Activated CD4-positive, alpha-beta memory T cell treated with anti-CD3 and anti-CD28 coated beads, Interleukin-2, amount 10 ng/mL, durations not matched to agents 7 days and 5 days (primary cell): ENCODE data around the gene USP30. TPM values are rescaled to one million over a fixed set of nuclear protein-coding genes. Genes with fewer than 3 reads are reported as not detected.

Experiments
- CTCF ChIA-PET: fragments of 350-600 bp; sonication (Branson Sonifier 250); formaldehyde crosslinking; loops from one replicate; lab custom pipeline; 2021; ENCODE audit warnings: antibody characterized with exemption, inconsistent platforms; lab: Charles Lee
- POLR2A ChIA-PET: fragments of 350-600 bp; sonication (Branson Sonifier 250); formaldehyde crosslinking; loops from one replicate; lab custom pipeline; 2021; ENCODE audit warnings: antibody characterized with exemption; lab: Charles Lee
- DNase-seq: peaks from one replicate; pipeline ENCODE4 v3.0.0-alpha.2; 2020
- H3K27ac Mint-ChIP-seq: one replicate; pipeline ENCODE4 v1.8.0; 2021; ENCODE audit warnings: mild to moderate bottlenecking, mixed read lengths
- H3K27me3 Mint-ChIP-seq: one replicate; pipeline ENCODE4 v1.8.0; 2021; ENCODE audit warnings: mixed read lengths
- H3K36me3 Mint-ChIP-seq: one replicate; pipeline ENCODE4 v1.8.0; 2021; ENCODE audit warnings: low read depth, mixed read lengths
- H3K4me1 Mint-ChIP-seq: one replicate; pipeline ENCODE4 v1.8.0; 2021; ENCODE audit warnings: mixed read lengths
- H3K4me3 Mint-ChIP-seq: one replicate; pipeline ENCODE4 v1.8.0; 2021; ENCODE audit warnings: mild to moderate bottlenecking, mixed read lengths
- H3K9me3 Mint-ChIP-seq: one replicate; pipeline ENCODE4 v1.8.0; 2021; ENCODE audit warnings: mixed read lengths
- total RNA-seq, 2 experiments: library from RNA; stranded (reverse); gene quantifications; one replicate each; pipeline ENCODE4 v1.2.3, GENCODE V29; 2021

The USP30 gene
- total RNA-seq, 2 experiments from 2014 or later = 6.9 to 13.7 TPM

DNA sequence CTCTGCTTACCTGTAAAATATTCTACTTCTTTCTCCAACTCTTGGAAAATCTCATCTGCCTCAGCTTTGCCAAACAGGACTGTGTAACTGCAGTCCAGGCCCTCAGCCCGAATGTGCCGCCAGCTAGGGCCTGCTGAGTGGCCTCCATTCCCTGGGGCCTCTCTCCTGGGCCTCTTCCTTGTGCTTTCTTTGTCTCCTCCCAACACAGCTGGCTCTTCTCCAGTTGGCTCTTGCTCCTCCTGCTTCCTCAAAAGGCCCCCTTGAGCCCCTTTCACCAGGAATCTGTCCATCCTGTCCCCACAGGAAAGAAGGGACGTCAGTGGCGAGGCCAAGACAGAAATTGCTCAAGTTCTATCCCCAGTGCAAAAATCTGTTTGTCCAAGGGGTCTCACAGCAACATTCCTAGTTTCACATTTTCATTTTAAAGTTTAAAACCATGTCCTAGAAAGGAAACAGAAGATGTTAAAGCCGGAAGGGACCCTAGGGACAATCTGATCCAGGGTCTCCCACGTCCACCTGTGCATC lies 40.2 kb downstream of the USP30 start:
- Mint-ChIP-seq H3K9me3 (no peaks in the 10 kb centered on the region), H3K27me3 (no peaks in the 10 kb centered on the region), H3K4me3 (peak overlapping the region; percentile 73), H3K27ac (peak overlapping the region; percentile 44), H3K36me3 (peaks cover 5% of the 10 kb centered on the region), H3K4me1 (peaks cover 43% of the 10 kb centered on the region)
- CTCF ChIA-PET = interaction anchor here (0.7 to 2.1 kb wide), 15 partner anchors 8 to 523 kb away, joined by 3 to 12 read pairs (median 4); partner anchors contain the start of gene USP30
- POLR2A ChIA-PET = interaction anchor here (0.6 to 1.9 kb wide), 7 partner anchors 8 to 578 kb away, joined by 3 to 8 read pairs (median 5); partner anchors contain the start of genes FICD, SART3, SSH1 and USP30
- DNase-seq = no peak

DNA sequence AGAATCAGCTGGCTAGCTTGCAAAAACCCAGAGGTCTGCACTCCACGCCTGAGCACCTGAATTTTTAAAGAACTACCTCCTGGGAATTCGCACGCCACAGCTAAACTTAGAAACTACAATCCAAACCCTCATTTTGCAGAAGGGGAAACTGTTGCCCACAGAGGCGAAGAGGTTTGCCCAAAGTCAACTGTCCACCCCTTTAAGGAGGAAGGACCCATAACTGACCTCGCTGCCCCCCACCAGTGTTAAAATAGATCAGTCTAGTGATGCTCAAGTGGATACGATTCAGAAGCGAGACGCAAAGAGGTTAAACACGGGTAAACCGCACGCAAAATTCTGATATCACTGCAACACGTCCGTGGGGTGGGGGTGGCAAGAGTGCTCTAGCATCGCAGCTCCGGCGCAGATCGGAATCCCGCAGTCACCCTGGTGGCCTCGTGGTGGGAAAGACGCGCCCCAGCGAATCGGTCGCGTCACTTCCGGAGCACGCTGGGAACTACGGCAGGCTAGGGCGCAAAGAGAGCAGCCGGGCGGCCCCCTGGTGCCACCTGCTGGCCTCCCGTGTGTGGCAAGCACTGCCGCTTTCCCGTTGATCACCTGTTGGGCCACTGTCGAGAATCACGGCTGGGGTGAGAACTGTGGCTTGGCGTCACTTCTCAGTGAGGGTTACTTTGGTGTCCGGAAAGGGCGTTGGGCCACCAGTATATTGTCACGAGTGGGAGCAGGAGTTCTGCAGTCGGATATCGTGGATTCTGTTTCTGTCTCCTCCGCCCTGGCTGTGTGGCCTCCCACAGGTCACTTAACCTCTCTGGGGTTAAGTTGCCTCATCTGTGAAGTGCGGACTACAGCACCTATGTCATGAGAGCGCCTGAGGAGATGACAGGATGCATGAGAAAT lies 40.9 kb downstream of the USP30 start, which contains the start of gene ALKBH2:
Gene ALKBH2, minus strand, starts transcription at position 451 of the 897 bp plus-strand sequence. CDS start 686 bp downstream, outside the sequence.
- Mint-ChIP-seq H3K4me3 (peak within 1 kb of the TSS; percentile 73), H3K4me1 (peaks cover 45% of the 10 kb centered on the region), H3K36me3 (peaks cover 5% of the 10 kb centered on the region), H3K9me3 (no peaks in the 10 kb centered on the region), H3K27ac (peak within 1 kb of the TSS; percentile 44), H3K27me3 (no peaks in the 10 kb centered on the region)
- POLR2A ChIA-PET = interaction anchor here (0.6 to 1.9 kb wide), 7 partner anchors 9 to 578 kb away, joined by 3 to 8 read pairs (median 5); partner anchors contain the start of genes FICD, SART3, SSH1 and USP30
- DNase-seq = peak; percentile 94
- CTCF ChIA-PET = interaction anchor here (0.6 to 2.6 kb wide), 21 partner anchors 9 to 531 kb away, joined by 3 to 12 read pairs (median 4); partner anchors contain the start of genes ISCU and USP30

DNA sequence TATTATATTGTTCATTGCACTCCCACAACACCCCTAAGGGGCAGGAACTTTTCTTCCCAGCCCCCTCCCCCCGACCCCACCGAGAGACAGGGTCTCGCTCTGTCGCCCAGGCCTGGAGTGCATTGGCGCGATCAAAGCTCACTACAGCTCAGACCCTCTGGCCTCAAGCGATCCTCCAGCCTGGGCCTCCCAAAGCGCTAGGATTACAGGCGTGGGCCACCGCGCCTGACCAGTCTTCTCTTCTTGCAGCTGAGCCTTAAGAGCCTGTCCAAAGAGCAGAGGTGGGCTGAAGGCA lies 44.7 kb downstream of the USP30 start:
- H3K4me1 Mint-ChIP-seq = peaks cover 54% of the 10 kb centered on the region
- H3K36me3 Mint-ChIP-seq = peaks cover 21% of the 10 kb centered on the region
- H3K27ac Mint-ChIP-seq = no peak overlapping the region
- no peaks in the 10 kb centered on the region for H3K9me3 Mint-ChIP-seq
- no peaks in the 10 kb centered on the region for H3K27me3 Mint-ChIP-seq
- H3K4me3 Mint-ChIP-seq = peak overlapping the region; percentile 77
- ChIA-PET POLR2A (interaction anchor here (2.1 kb wide), 1 partner anchor 44 kb away, joined by 8 read pairs; the partner anchor contains the start of gene USP30), CTCF (interaction anchor here (1.0 kb wide), 1 partner anchor 43 kb away, joined by 3 read pairs; no protein-coding TSS in a partner anchor)
- no peak for DNase-seq

DNA sequence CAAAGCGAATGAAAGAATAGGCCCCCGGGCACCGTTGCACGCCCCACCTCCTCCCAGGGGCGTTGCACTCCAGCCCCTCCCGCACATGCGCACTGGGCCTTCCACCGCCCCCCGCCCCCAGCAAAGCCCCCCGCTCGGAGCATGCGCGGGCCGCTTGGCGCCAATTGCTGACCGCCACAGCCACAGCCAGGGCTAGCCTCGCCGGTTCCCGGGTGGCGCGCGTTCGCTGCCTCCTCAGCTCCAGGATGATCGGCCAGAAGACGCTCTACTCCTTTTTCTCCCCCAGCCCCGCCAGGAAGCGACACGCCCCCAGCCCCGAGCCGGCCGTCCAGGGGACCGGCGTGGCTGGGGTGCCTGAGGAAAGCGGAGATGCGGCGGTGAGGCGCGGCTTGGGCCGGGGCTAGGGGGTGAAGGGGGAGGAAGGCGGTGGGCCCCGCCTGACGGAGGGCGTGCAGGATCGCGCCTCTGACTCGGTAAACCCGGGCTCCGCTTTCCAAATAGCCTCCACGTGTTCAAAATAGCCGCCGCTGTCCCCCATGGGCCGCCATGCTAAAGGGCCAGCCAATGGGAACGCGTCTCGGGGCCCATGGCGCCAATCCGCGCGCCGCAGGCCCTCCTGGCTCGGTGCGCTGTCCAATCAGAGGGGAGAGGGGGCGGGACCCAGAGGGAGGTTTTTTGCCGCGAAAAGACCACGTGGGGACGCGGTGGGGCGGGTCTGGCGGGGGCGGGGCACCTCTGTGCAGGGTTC lies 45.2 kb downstream of the USP30 start, which contains the start of gene UNG:
Gene UNG, plus strand, starts transcription at position 163 of the 748 bp plus-strand sequence. Its CDS starts 83 bp downstream, at position 246.
- Mint-ChIP-seq H3K4me3 (peak within 1 kb of the TSS; percentile 77), H3K36me3 (peaks cover 23% of the 10 kb centered on the region), H3K27ac (peak within 1 kb of the TSS; percentile 62), H3K9me3 (no peaks in the 10 kb centered on the region), H3K4me1 (peaks cover 49% of the 10 kb centered on the region), H3K27me3 (no peaks in the 10 kb centered on the region)
- peak; percentile 97 for DNase-seq
- CTCF ChIA-PET = interaction anchor here (1.0 kb wide), 1 partner anchor 44 kb away, joined by 3 read pairs; no protein-coding TSS in a partner anchor
- POLR2A ChIA-PET = interaction anchor here (2.0 to 2.1 kb wide), 2 partner anchors 45 to 535 kb away, joined by 7 to 8 read pairs; partner anchors contain the start of genes ISCU and USP30

DNA sequence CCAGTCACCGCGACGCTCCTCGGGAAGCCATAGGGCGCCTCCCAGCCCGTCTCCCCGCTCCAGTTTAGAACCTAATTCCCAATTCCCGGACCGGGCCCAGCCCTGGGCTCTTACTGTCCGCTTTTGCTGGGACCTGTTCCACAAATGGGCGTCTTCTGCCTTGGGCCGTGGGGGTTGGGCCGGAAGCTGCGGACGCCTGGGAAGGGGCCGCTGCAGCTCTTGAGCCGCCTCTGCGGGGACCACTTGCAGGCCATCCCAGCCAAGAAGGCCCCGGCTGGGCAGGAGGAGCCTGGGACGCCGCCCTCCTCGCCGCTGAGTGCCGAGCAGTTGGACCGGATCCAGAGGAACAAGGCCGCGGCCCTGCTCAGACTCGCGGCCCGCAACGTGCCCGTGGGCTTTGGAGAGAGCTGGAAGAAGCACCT lies 45.8 kb downstream of the USP30 start:
- CTCF ChIA-PET = interaction anchor here (0.9 to 2.7 kb wide), 5 partner anchors 14 to 481 kb away, joined by 3 to 24 read pairs (median 5); no protein-coding TSS in a partner anchor
- H3K36me3 Mint-ChIP-seq = peaks cover 26% of the 10 kb centered on the region
- H3K4me3 Mint-ChIP-seq = peak overlapping the region; percentile 77
- H3K9me3 Mint-ChIP-seq = no peaks in the 10 kb centered on the region
- H3K4me1 Mint-ChIP-seq = peaks cover 43% of the 10 kb centered on the region
- H3K27ac Mint-ChIP-seq = peak overlapping the region; percentile 62
- POLR2A ChIA-PET = interaction anchor here (1.0 to 2.1 kb wide), 6 partner anchors 9 to 620 kb away, joined by 3 to 8 read pairs (median 5); partner anchors contain the start of genes ISCU, SART3 and USP30
- DNase-seq = no peak
- H3K27me3 Mint-ChIP-seq = no peaks in the 10 kb centered on the region

DNA sequence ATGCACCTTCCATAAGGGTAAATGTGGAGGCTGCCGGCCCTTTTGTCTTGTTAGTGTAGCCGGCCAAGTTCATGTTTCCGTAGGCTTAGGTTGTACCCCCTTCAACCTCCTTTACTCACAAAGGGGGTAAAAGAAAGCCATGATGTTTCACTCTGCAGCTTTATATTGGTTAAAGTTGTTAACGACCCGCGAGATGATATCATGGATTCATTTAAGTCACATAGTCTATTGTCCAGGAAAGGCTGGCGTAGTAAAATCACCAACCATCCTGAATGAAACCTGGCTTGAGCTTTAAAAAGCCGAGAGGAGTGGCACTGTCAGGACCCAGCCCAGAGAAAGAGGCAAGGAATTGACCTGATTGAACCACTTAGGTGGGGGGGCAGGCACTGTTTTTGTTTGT lies 46.3 kb downstream of the USP30 start:
- H3K4me1 Mint-ChIP-seq = peaks cover 38% of the 10 kb centered on the region
- no peaks in the 10 kb centered on the region for H3K9me3 Mint-ChIP-seq
- H3K36me3 Mint-ChIP-seq = peaks cover 31% of the 10 kb centered on the region
- peak; percentile 14 for DNase-seq
- H3K27me3 Mint-ChIP-seq = no peaks in the 10 kb centered on the region
- H3K4me3 Mint-ChIP-seq = peak overlapping the region; percentile 77
- POLR2A ChIA-PET = interaction anchor here (1.0 to 2.1 kb wide), 7 partner anchors 8 to 620 kb away, joined by 3 to 8 read pairs (median 5); partner anchors contain the start of genes ISCU, SART3 and USP30
- CTCF ChIA-PET = interaction anchor here (0.9 to 2.7 kb wide), 5 partner anchors 13 to 481 kb away, joined by 3 to 24 read pairs (median 5); no protein-coding TSS in a partner anchor
- H3K27ac Mint-ChIP-seq = peak overlapping the region; percentile 62

DNA sequence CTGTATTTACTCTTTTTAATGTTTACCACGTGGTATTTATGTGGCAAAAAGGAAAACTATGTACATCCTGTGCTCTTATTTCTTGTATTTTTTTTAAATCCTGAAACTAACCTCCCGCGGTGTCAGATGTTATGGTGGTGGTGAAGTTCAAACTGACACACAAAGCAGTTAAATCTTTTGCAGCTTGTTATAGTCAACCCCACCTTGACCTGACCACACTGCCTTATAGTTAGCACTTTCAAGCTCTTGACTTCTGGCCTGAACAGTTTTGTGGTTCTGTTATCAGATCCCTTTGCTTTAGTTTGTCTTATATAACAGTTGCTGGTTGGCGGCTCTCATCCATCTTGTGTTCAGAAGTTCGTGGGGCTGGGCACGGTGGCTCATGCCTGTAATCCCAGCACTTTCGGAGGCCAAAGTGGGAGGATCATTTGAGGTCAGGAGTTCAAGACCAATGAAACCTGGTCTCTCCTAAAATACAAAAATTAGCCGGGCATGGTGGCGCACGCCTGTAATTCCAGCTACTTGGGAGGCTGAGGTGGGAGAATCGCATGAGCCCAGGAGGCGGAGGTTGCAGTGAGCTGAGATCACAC lies 47.1 kb downstream of the USP30 start:
- CTCF ChIA-PET = interaction anchor here (1.3 to 2.7 kb wide), 4 partner anchors 12 to 482 kb away, joined by 3 to 24 read pairs (median 6); no protein-coding TSS in a partner anchor
- H3K27ac Mint-ChIP-seq = peak overlapping the region; percentile 45
- peak overlapping the region; percentile 77 for H3K4me3 Mint-ChIP-seq
- H3K27me3 Mint-ChIP-seq = no peaks in the 10 kb centered on the region
- peaks cover 38% of the 10 kb centered on the region for H3K36me3 Mint-ChIP-seq
- peak; percentile 15 for DNase-seq
- H3K4me1 Mint-ChIP-seq = peaks cover 32% of the 10 kb centered on the region
- no peaks in the 10 kb centered on the region for H3K9me3 Mint-ChIP-seq
- POLR2A ChIA-PET = interaction anchor here (1.2 to 2.0 kb wide), 5 partner anchors 8 to 619 kb away, joined by 3 to 7 read pairs (median 4); partner anchors contain the start of genes ISCU and SART3

DNA sequence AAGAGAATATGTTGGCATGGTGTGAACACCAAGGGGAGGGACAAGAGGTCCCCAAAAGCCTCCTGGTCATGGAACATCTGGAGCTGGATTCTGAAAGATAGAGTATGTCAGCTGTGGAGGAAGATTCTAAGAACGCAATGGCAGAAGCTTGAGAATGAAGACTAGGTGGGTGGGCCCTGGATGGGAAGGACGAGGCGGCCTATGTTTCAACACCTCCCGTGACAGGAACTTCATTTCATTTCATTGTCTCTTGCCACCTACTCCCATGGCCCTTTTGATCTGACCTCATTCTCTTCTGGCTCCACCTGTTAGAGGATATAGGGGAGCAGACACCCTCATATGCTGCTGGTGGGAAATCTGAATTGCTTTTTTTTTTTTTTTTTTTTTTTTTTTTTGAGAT lies 48.4 kb downstream of the USP30 start:
- no peak overlapping the region for H3K4me3 Mint-ChIP-seq
- DNase-seq = no peak
- H3K27ac Mint-ChIP-seq = no peak overlapping the region
- H3K27me3 Mint-ChIP-seq = no peaks in the 10 kb centered on the region
- CTCF ChIA-PET = interaction anchor here (0.8 to 2.7 kb wide), 3 partner anchors 11 to 150 kb away, joined by 3 to 24 read pairs (median 12); no protein-coding TSS in a partner anchor
- H3K36me3 Mint-ChIP-seq = peaks cover 45% of the 10 kb centered on the region
- peaks cover 32% of the 10 kb centered on the region for H3K4me1 Mint-ChIP-seq
- POLR2A ChIA-PET = interaction anchor here (2.0 kb wide), 1 partner anchor 263 kb away, joined by 5 read pairs; no protein-coding TSS in a partner anchor
- H3K9me3 Mint-ChIP-seq = no peaks in the 10 kb centered on the region

DNA sequence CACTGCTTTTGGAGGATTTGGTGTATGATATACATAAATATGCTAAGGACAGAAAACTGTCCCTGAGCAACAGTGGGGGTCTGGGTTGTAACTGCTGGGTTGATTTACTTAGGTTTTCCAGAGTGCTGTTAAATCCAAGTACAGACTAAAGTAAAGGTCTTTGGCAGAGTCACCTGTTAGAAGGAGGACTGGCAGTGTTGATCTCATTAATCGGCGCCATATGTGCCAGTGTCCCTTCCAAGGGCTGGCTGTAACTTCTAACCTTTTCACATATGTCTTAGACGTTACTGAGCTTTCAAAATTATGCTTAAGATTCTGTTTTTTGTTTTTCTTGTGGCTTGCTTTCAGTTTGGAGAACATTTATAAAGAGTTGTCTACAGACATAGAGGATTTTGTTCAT lies 50.1 kb downstream of the USP30 start:
- H3K27ac Mint-ChIP-seq = no peak overlapping the region
- ChIA-PET CTCF (interaction anchor here (0.9 to 1.5 kb wide), 2 partner anchors 9 to 10 kb away, joined by 3 to 12 read pairs; no protein-coding TSS in a partner anchor), POLR2A (no interaction called here)
- H3K36me3 Mint-ChIP-seq = peaks cover 45% of the 10 kb centered on the region
- no peaks in the 10 kb centered on the region for H3K27me3 Mint-ChIP-seq
- no peak overlapping the region for H3K4me3 Mint-ChIP-seq
- H3K9me3 Mint-ChIP-seq = no peaks in the 10 kb centered on the region
- H3K4me1 Mint-ChIP-seq = peaks cover 27% of the 10 kb centered on the region
- no peak for DNase-seq

DNA sequence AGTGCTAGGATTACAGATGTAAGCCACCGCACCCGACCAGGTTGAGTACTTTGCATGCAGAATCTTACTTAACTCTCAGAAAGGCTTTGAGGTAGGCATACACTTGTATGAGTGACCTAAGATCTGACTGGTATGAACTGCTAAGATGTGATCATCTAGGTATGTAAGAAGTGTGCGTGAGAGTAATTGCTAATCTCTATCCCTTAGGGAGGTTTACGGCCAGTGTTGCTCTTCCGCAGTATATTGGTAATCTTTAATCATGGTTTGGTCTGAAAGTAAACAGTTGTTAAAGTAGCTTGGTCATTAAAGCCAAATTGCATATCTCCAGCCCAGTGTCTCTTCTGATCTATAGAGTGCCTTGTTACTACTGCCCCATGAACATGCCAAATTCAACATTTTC lies 52.8 kb downstream of the USP30 start:
- ChIA-PET CTCF (interaction anchor here (0.5 kb wide), 1 partner anchor 26 kb away, joined by 4 read pairs; no protein-coding TSS in a partner anchor), POLR2A (no interaction called here)
- H3K27me3 Mint-ChIP-seq = no peaks in the 10 kb centered on the region
- H3K4me1 Mint-ChIP-seq = peaks cover 7% of the 10 kb centered on the region
- no peak overlapping the region for H3K27ac Mint-ChIP-seq
- peaks cover 48% of the 10 kb centered on the region for H3K36me3 Mint-ChIP-seq
- H3K9me3 Mint-ChIP-seq = no peaks in the 10 kb centered on the region
- DNase-seq = no peak
- no peak overlapping the region for H3K4me3 Mint-ChIP-seq

DNA sequence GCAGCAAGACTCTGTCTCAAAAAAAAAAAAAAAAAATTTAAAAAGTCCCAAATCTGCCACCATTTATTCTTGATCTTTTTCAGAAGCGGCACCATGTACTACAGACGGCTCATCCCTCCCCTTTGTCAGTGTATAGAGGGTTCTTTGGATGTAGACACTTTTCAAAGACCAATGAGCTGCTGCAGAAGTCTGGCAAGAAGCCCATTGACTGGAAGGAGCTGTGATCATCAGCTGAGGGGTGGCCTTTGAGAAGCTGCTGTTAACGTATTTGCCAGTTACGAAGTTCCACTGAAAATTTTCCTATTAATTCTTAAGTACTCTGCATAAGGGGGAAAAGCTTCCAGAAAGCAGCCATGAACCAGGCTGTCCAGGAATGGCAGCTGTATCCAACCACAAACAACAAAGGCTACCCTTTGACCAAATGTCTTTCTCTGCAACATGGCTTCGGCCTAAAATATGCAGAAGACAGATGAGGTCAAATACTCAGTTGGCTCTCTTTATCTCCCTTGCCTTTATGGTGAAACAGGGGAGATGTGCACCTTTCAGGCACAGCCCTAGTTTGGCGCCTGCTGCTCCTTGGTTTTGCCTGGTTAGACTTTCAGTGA lies 57.5 kb downstream of the USP30 start:
- Mint-ChIP-seq H3K27me3 (no peaks in the 10 kb centered on the region), H3K36me3 (peaks cover 24% of the 10 kb centered on the region), H3K27ac (no peak overlapping the region), H3K9me3 (no peaks in the 10 kb centered on the region), H3K4me1 (peaks cover 8% of the 10 kb centered on the region), H3K4me3 (no peak overlapping the region)
- DNase-seq = no peak
- CTCF ChIA-PET = interaction anchor here (0.8 kb wide), 1 partner anchor 45 kb away, joined by 5 read pairs; no protein-coding TSS in a partner anchor
- POLR2A ChIA-PET = interaction anchor here (1.2 kb wide), 1 partner anchor 11 kb away, joined by 6 read pairs; no protein-coding TSS in a partner anchor
